ENCODE measurements around the gene OSBPL10. TPM values are rescaled to one million over a fixed set of nuclear protein-coding genes. Genes with fewer than 3 reads are reported as not detected.

Gene OSBPL10
- total RNA-seq, 2 experiments from 2014 or later: 0.09 to 0.22 TPM

Other genes with a start within 250 kb of the OSBPL10 start
- not detected for gene ZNF860, start 488 bp upstream of the OSBPL10 start, total RNA-seq
- 10 to 100 TPM; 27.8 to 31.0 TPM for gene GPD1L, start 125.4 kb upstream of the OSBPL10 start, total RNA-seq